ENCODE data around the gene SMCO3. TPM values are rescaled to one million over a fixed set of nuclear protein-coding genes. Genes with fewer than 3 reads are reported as not detected.

SMCO3 gene
- total RNA-seq, 1 experiment from 2014 or later = not detected

Other genes starting within 250 kb of the SMCO3 start
- gene PLBD1, start 246.3 kb downstream of the SMCO3 start, total RNA-seq (2014; rRNA removed; shearing (Covaris generic)) = not detected in 2 replicates
- not detected in 2 replicates for gene GUCY2C, start 117.6 kb downstream of the SMCO3 start, total RNA-seq (2014; rRNA removed; shearing (Covaris generic))
- gene WBP11, start 10.7 kb downstream of the SMCO3 start, total RNA-seq (2014; rRNA removed; shearing (Covaris generic)) = 7.8 and 10.6 TPM in 2 replicates
- gene C12orf60, start 10.5 kb downstream of the SMCO3 start, total RNA-seq (2014; rRNA removed; shearing (Covaris generic)) = 0.05 and 1.0 TPM in 2 replicates
- gene ART4, start 29.3 kb upstream of the SMCO3 start, total RNA-seq (2014; rRNA removed; shearing (Covaris generic)) = not detected in 2 replicates
- gene MGP, start 71.7 kb upstream of the SMCO3 start, total RNA-seq (2014; rRNA removed; shearing (Covaris generic)) = 0.09 TPM in 1 of 2 replicates, not detected in the other
- gene ERP27, start 124.4 kb upstream of the SMCO3 start, total RNA-seq (2014; rRNA removed; shearing (Covaris generic)) = not detected in 2 replicates
- gene ARHGDIB, start 147.4 kb upstream of the SMCO3 start, total RNA-seq (2014; rRNA removed; shearing (Covaris generic)) = 2.7 and 11.1 TPM in 2 replicates
- not detected in 2 replicates for gene PDE6H, start 158.9 kb upstream of the SMCO3 start, total RNA-seq (2014; rRNA removed; shearing (Covaris generic))

All from A172 (cell line).